Hepatocyte (in vitro differentiated cells): ENCODE data around the gene STAB2.

Experiments used
- EZH2 ChIP-seq: fragments of 200-600 bp; sonication (generic); IDR thresholded peaks from 2 replicates; pipeline ENCODE4 v1.6.1; 2016; ENCODE audit warnings: antibody characterized with exemption, mild to moderate bottlenecking, borderline replicate concordance
- EZH2phosphoT487 ChIP-seq: fragments of 200-600 bp; sonication (generic); IDR thresholded peaks from one replicate; pipeline ENCODE4 v1.6.1; 2018; ENCODE audit warnings: antibody characterized with exemption, mild to moderate bottlenecking, low read depth, moderate library complexity; ENCODE audit not compliant: unreplicated experiment, severe bottlenecking
- TF ChIP-seq, protein P1 (sequence below): fragments of 200-600 bp; sonication (generic); IDR thresholded peaks from 2 replicates; pipeline ENCODE4 v1.5.1; 2016; ENCODE audit warnings: antibody characterized with exemption, mild to moderate bottlenecking; ENCODE audit not compliant: poor library complexity

DNA sequence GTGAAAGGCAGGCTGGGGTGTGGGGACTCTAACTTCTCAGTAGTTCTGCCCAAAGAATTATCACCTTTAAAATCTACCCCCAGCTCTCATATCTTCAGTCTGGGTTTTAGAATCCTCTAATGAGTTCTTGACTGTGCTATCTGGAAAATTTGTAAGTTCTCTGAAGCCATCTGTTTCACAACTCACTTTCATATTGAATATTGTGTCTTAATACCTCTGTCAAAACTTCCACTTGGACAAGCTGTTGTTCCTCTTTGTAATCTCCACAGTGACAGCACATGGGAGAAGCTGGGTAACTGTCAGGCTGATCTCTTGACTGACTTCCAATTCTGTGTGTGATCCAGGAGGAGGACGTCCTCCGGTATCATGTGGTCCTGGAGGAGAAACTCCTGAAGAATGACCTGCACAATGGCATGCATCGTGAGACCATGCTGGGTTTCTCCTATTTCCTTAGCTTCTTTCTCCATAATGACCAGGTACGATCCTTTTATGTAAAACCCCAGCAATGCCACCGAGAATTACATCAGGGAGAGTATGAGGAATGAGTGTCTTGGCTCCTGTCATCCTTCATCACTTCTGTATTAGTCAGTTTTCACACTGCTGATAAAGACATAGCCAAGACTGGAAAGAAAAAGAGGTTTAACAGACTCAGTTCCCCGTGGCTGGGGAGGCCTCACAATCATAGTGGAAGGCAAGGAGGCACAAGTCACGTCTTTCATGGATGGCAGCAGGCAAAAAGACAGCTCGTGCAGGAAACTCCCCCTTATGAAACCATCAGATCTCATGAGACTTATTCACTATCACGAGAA, 111.9 kb downstream of the STAB2 start:
- TF ChIP-seq, protein P1, sequence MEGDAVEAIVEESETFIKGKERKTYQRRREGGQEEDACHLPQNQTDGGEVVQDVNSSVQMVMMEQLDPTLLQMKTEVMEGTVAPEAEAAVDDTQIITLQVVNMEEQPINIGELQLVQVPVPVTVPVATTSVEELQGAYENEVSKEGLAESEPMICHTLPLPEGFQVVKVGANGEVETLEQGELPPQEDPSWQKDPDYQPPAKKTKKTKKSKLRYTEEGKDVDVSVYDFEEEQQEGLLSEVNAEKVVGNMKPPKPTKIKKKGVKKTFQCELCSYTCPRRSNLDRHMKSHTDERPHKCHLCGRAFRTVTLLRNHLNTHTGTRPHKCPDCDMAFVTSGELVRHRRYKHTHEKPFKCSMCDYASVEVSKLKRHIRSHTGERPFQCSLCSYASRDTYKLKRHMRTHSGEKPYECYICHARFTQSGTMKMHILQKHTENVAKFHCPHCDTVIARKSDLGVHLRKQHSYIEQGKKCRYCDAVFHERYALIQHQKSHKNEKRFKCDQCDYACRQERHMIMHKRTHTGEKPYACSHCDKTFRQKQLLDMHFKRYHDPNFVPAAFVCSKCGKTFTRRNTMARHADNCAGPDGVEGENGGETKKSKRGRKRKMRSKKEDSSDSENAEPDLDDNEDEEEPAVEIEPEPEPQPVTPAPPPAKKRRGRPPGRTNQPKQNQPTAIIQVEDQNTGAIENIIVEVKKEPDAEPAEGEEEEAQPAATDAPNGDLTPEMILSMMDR, result no peak
- TF ChIP-seq EZH2phosphoT487 (no peak), EZH2 (no peak)
